ENCODE results near the gene NDUFB2. TPM values are rescaled to one million over a fixed set of nuclear protein-coding genes. Genes with fewer than 3 reads are reported as not detected.
"Not testable (repeated sequence)": the region's sequence is repeated elsewhere in the genome, so short reads cannot be mapped to it uniquely, and the experiment has no call there.

The NDUFB2 gene
- polyA plus RNA-seq, 4 donors = 171 to 779 (median 479) TPM

DNA sequence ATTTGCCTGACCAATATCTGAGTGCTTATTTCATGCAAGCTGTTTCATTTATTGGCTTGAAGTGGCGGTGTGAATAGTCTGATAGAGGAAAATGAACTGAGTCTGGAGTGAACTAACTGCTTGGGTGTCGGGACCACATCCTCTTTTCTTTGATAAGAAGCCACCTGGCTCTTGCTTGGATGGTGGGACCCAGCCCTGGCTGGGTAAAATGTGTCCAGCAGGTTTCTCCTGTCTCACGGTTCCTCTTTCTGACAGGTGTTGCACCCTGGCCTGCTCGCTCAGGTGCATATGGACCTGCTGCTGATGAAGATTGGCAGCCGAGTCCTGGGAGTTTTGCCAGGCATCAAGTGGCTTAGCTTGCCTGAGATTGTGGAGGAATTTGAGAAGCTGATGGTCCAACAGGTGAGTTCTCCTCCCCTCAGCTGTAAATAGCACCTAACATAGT lies 22.1 kb upstream of the NDUFB2 start:
- Histone ChIP-seq H3K36me3 (ENCODE audit: control insufficient read depth in 3 of 3, insufficient read depth in 2 of 3, low read depth in 1 of 3, low read length in 3 of 3) (peaks cover 0 to 21% (median 0%) of the 10 kb centered on the region in 3 donors), H3K27me3 (ENCODE audit: control insufficient read depth in 3 of 3, insufficient read depth in 3 of 3, low read length in 3 of 3) (no peaks in the 10 kb centered on the region), H3K27ac (ENCODE audit: low read depth in 1 of 3, low read length in 2 of 3) (peak overlapping the region in 1 of 3 donors; percentile 24), H3K9me3 (ENCODE audit: control insufficient read depth in 2 of 2, insufficient read depth in 1 of 2, low read depth in 1 of 2, low read length in 1 of 2) (no peaks in the 10 kb centered on the region), H3K4me3 (ENCODE audit: low read depth in 1 of 3, low read length in 3 of 3) (no peak overlapping the region), H3K4me1 (ENCODE audit: control insufficient read depth in 3 of 3, insufficient read depth in 2 of 3, low read depth in 1 of 3, low read length in 2 of 3) (peaks cover 0 to 5% (median 0%) of the 10 kb centered on the region in 3 donors)
- 26 to 65% (median 33%) methylated on average over 5 of the region's 5 CpGs for WGBS, 3 donors
- DNase-seq (peak in 1 of 2 donors; percentile 49), FAIRE-seq (no peak)

DNA sequence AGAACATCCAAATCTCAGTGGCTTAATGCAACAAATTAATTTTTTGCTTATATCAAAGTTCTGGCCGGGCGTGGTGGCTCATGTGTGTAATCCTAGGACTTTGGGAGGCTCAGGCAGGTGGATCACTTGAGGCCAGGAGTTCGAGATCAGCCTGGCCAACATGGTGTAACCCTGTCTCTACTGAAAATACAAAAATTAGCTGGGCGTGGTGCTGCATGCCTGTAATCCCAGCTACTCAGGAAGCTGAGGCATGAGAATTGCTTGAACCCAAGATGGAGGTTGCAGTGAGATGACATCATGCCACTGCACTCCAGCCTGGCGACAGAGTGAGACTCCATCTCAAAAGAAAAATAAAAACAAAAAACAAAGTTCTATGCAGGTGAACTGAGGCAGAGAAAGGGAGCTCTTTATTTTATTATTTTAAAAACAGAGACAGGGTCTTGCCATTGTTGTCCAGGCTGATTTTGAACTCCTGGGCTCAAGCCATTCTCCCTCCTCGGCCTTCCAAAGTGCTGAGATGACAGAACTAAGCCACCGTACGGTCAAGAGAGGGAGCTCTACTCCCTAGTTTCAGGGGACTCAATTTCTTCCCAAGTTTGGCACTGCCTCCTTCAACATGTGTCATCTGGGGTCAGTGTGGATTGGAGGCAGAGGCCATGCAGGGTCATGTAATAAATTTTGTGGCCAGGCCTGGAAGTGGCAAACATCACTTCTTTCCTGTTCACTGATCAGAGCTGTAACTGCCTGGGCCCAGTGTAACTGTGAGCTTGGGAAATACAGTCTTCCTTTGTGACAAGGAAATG lies 21.4 kb upstream of the NDUFB2 start:
- FAIRE-seq (no peak), DNase-seq (peak in 1 of 2 donors; percentile 36)
- no peaks in the 10 kb centered on the region for H3K27me3 ChIP-seq (ENCODE audit: control insufficient read depth in 3 of 3, insufficient read depth in 3 of 3, low read length in 3 of 3)

DNA sequence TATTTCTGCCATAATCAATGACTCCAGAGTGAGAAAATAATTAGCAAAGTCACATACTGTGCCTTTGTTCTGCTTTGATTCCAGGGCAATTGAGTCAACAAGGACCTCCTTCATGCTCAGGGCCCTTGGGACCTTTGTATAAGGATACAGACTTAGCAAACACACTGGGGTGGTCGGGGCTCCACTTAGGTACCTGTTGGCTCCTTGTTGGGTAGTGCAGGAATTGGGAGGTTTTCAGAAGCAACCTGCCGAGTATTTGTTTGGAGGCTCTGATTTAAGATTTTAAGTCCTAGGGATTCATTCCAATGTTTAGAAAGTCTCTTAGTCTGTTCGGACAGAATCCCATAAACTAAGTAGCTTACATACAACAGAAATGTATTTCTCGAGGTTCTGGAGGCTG lies 20.8 kb upstream of the NDUFB2 start:
- 84 to 93% (median 92%) methylated on average over 4 of the region's 4 CpGs for WGBS, 3 donors
- H3K27ac ChIP-seq (ENCODE audit: low read depth in 1 of 3, low read length in 2 of 3) = no peak overlapping the region
- no peak for FAIRE-seq

More for the DNA sequence above, 21.4 kb upstream of the NDUFB2 start:
- H3K9me3 ChIP-seq (ENCODE audit: control insufficient read depth in 2 of 2, insufficient read depth in 1 of 2, low read depth in 1 of 2, low read length in 1 of 2) = no peaks in the 10 kb centered on the region
- no peak overlapping the region for H3K4me3 ChIP-seq (ENCODE audit: low read depth in 1 of 3, low read length in 3 of 3)
- WGBS, 3 donors = 57 to 63% (median 62%) methylated on average over 8 of the region's 8 CpGs
- H3K36me3 ChIP-seq (ENCODE audit: control insufficient read depth in 3 of 3, insufficient read depth in 2 of 3, low read depth in 1 of 3, low read length in 3 of 3) = peaks cover 0 to 23% (median 0%) of the 10 kb centered on the region in 3 donors
- no peak overlapping the region for H3K27ac ChIP-seq (ENCODE audit: low read depth in 1 of 3, low read length in 2 of 3)
- peaks cover 0 to 5% (median 0%) of the 10 kb centered on the region in 3 donors for H3K4me1 ChIP-seq (ENCODE audit: control insufficient read depth in 3 of 3, insufficient read depth in 2 of 3, low read depth in 1 of 3, low read length in 2 of 3)

DNA sequence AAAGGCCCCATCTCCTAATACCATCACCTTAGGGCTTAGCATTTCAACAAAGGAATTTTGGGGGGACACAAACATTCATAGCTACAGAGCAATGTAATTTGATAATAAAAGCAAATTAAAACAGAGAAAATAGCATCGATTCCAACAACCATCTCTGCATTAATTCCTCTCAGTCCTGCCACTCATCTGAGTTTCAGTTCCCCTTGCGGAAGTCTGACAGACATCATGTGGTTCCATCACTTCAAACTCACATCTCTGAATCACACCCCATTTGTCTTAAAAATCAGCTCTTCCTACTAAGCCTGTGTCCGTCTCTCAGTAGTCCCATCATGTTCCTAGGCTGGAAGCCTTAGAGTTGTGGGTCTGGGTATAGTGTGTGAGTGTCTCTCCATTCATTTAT lies 20.2 kb upstream of the NDUFB2 start:
- no peak overlapping the region for H3K27ac ChIP-seq (ENCODE audit: low read depth in 1 of 3, low read length in 2 of 3)

More for the DNA sequence above, 20.8 kb upstream of the NDUFB2 start:
- DNase-seq = no peak
- H3K9me3 ChIP-seq (ENCODE audit: control insufficient read depth in 2 of 2, insufficient read depth in 1 of 2, low read depth in 1 of 2, low read length in 1 of 2) = no peaks in the 10 kb centered on the region
- peaks cover 0 to 5% (median 0%) of the 10 kb centered on the region in 3 donors for H3K4me1 ChIP-seq (ENCODE audit: control insufficient read depth in 3 of 3, insufficient read depth in 2 of 3, low read depth in 1 of 3, low read length in 2 of 3)
- no peaks in the 10 kb centered on the region for H3K27me3 ChIP-seq (ENCODE audit: control insufficient read depth in 3 of 3, insufficient read depth in 3 of 3, low read length in 3 of 3)
- peaks cover 0 to 28% (median 0%) of the 10 kb centered on the region in 3 donors for H3K36me3 ChIP-seq (ENCODE audit: control insufficient read depth in 3 of 3, insufficient read depth in 2 of 3, low read depth in 1 of 3, low read length in 3 of 3)
- H3K4me3 ChIP-seq (ENCODE audit: low read depth in 1 of 3, low read length in 3 of 3) = no peak overlapping the region

DNA sequence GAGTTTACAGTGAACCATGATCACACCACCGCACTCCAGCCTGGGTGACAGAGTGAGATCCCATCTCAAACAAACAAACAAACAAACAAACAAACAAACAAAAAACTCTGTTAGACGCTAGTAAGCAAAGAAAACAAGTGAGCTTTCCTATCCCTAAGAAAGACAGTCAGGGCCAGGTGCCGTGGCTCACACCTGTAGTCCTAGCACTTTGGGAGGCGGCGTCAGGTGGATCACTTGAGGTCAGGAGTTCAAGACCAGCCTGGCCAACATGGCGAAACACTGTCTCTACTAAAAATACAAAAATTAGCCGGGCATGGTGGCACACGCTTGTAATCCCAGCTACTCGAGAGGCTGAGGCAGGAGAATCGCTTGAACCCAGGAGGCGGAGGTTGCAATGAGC lies 19.6 kb upstream of the NDUFB2 start:
- 93 to 95% (median 94%) methylated on average over 11 of the region's 11 CpGs for WGBS, 3 donors
- H3K4me3 ChIP-seq (ENCODE audit: low read depth in 1 of 3, low read length in 3 of 3); H3K9me3 ChIP-seq (ENCODE audit: control insufficient read depth in 2 of 2, insufficient read depth in 1 of 2, low read depth in 1 of 2, low read length in 1 of 2); H3K4me1 ChIP-seq (ENCODE audit: control insufficient read depth in 3 of 3, insufficient read depth in 2 of 3, low read depth in 1 of 3, low read length in 2 of 3); H3K27me3 ChIP-seq (ENCODE audit: control insufficient read depth in 3 of 3, insufficient read depth in 3 of 3, low read length in 3 of 3); DNase-seq; FAIRE-seq; H3K27ac ChIP-seq (ENCODE audit: low read depth in 1 of 3, low read length in 2 of 3): not testable (repeated sequence)
- H3K36me3 ChIP-seq (ENCODE audit: control insufficient read depth in 3 of 3, insufficient read depth in 2 of 3, low read depth in 1 of 3, low read length in 3 of 3) = peaks cover 0 to 39% (median 0%) of the 10 kb centered on the region in 3 donors

More for the DNA sequence above, 20.2 kb upstream of the NDUFB2 start:
- no peaks in the 10 kb centered on the region for H3K9me3 ChIP-seq (ENCODE audit: control insufficient read depth in 2 of 2, insufficient read depth in 1 of 2, low read depth in 1 of 2, low read length in 1 of 2)
- H3K36me3 ChIP-seq (ENCODE audit: control insufficient read depth in 3 of 3, insufficient read depth in 2 of 3, low read depth in 1 of 3, low read length in 3 of 3) = peaks cover 0 to 32% (median 0%) of the 10 kb centered on the region in 3 donors
- H3K27me3 ChIP-seq (ENCODE audit: control insufficient read depth in 3 of 3, insufficient read depth in 3 of 3, low read length in 3 of 3) = no peaks in the 10 kb centered on the region
- DNase-seq (no peak), FAIRE-seq (no peak)
- peaks cover 0 to 5% (median 0%) of the 10 kb centered on the region in 3 donors for H3K4me1 ChIP-seq (ENCODE audit: control insufficient read depth in 3 of 3, insufficient read depth in 2 of 3, low read depth in 1 of 3, low read length in 2 of 3)
- no peak overlapping the region for H3K4me3 ChIP-seq (ENCODE audit: low read depth in 1 of 3, low read length in 3 of 3)
- WGBS, 3 donors = 82 to 97% (median 83%) methylated on average over 3 of the region's 3 CpGs

DNA sequence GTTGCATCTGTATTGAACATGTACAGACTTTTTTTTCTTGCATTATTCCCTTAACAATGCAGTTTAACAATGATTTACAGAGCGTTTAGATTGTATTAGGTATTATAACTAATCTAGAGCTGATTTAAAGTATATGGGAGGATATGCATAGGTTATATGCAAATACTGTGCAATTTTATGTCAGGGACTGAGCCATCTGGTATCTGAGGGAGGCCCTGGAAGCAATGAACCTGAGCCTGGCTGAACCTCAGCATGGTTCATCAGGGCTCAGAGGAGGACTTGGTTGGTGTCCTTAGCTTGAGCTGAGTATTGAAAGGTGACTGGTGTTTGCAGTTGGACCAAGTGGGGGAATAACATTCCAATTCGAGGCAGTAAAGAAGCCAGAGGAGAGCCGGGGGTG lies 19.0 kb upstream of the NDUFB2 start:
- DNase-seq (no peak), FAIRE-seq (no peak)
- Histone ChIP-seq H3K27ac (ENCODE audit: low read depth in 1 of 3, low read length in 2 of 3) (no peak overlapping the region), H3K36me3 (ENCODE audit: control insufficient read depth in 3 of 3, insufficient read depth in 2 of 3, low read depth in 1 of 3, low read length in 3 of 3) (peaks cover 0 to 42% (median 0%) of the 10 kb centered on the region in 3 donors), H3K4me1 (ENCODE audit: control insufficient read depth in 3 of 3, insufficient read depth in 2 of 3, low read depth in 1 of 3, low read length in 2 of 3) (no peaks in the 10 kb centered on the region), H3K4me3 (ENCODE audit: low read depth in 1 of 3, low read length in 3 of 3) (no peak overlapping the region), H3K9me3 (ENCODE audit: control insufficient read depth in 2 of 2, insufficient read depth in 1 of 2, low read depth in 1 of 2, low read length in 1 of 2) (no peaks in the 10 kb centered on the region), H3K27me3 (ENCODE audit: control insufficient read depth in 3 of 3, insufficient read depth in 3 of 3, low read length in 3 of 3) (no peaks in the 10 kb centered on the region)
- 90 to 98% (median 93%) methylated on average over 3 of the region's 3 CpGs for WGBS, 3 donors

DNA sequence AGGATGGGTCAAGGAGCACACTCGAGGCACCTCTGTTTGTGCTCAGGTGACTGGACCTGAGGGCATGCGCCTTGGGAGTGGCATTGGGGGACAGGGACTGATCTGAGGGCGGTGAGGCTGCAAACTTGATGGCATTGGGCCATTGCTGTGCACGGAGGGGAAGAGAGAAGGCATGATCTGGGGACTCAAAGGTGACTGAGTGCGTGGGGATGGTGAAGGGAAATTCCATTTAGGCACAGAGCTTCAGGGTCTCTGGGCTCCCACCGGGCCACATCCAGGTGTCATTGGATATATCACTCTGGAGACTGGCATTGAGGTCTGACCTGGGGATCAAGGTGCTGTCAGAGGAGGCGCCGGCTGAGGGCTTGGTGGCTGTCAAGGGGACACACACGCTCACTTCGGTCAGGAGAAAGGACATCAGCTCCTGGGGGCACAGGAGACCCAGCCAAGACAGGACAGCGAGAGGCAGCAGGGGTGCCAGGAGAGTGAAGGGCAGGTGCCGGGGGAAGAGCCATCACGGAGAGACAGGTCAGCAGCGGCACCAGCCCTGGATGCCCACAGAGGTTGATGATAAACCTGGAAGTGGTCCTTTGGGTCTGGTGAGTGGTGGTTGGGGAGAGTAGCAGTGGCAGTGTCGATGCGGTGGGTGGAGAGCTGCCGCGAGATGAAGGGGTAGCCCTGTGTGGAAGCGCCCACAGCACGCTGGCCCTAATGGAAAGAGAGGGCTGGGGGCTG lies 18.3 kb upstream of the NDUFB2 start:
- Histone ChIP-seq H3K4me1 (ENCODE audit: control insufficient read depth in 3 of 3, insufficient read depth in 2 of 3, low read depth in 1 of 3, low read length in 2 of 3) (no peaks in the 10 kb centered on the region), H3K4me3 (ENCODE audit: low read depth in 1 of 3, low read length in 3 of 3) (no peak overlapping the region), H3K9me3 (ENCODE audit: control insufficient read depth in 2 of 2, insufficient read depth in 1 of 2, low read depth in 1 of 2, low read length in 1 of 2) (no peaks in the 10 kb centered on the region), H3K36me3 (ENCODE audit: control insufficient read depth in 3 of 3, insufficient read depth in 2 of 3, low read depth in 1 of 3, low read length in 3 of 3) (peaks cover 0 to 45% (median 0%) of the 10 kb centered on the region in 3 donors), H3K27me3 (ENCODE audit: control insufficient read depth in 3 of 3, insufficient read depth in 3 of 3, low read length in 3 of 3) (no peaks in the 10 kb centered on the region), H3K27ac (ENCODE audit: low read depth in 1 of 3, low read length in 2 of 3) (no peak overlapping the region)
- 92 to 97% (median 95%) methylated on average over 20 of the region's 20 CpGs for WGBS, 3 donors
- no peak for FAIRE-seq
- no peak for DNase-seq

DNA sequence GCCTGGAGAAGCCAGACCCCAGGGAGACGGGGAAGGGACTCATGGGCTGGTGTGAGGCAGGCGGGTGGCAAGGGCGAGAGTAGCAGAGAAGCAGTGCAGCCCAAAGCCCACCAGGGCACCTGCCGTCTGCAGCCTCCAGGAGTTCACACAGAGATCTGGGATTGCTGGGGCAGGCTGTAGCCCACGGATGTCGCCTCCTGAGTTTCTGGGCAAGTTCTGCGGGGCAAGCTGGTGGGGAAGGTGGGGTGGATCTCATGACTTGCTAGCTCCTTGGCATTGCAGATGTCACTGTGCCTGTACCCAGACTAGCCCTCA lies 17.7 kb upstream of the NDUFB2 start:
- FAIRE-seq (no peak), DNase-seq (no peak)
- Histone ChIP-seq H3K27ac (ENCODE audit: low read depth in 1 of 3, low read length in 2 of 3) (no peak overlapping the region), H3K27me3 (ENCODE audit: control insufficient read depth in 3 of 3, insufficient read depth in 3 of 3, low read length in 3 of 3) (no peaks in the 10 kb centered on the region), H3K4me1 (ENCODE audit: control insufficient read depth in 3 of 3, insufficient read depth in 2 of 3, low read depth in 1 of 3, low read length in 2 of 3) (no peaks in the 10 kb centered on the region), H3K9me3 (ENCODE audit: control insufficient read depth in 2 of 2, insufficient read depth in 1 of 2, low read depth in 1 of 2, low read length in 1 of 2) (no peaks in the 10 kb centered on the region), H3K4me3 (ENCODE audit: low read depth in 1 of 3, low read length in 3 of 3) (no peak overlapping the region), H3K36me3 (ENCODE audit: control insufficient read depth in 3 of 3, insufficient read depth in 2 of 3, low read depth in 1 of 3, low read length in 3 of 3) (peaks cover 0 to 50% (median 0%) of the 10 kb centered on the region in 3 donors)
- WGBS, 3 donors = 97 to 98% (median 97%) methylated on average over 6 to 7 of the region's 7 CpGs
